Measurements from ENCODE around the gene TMEM184B.

DNA sequence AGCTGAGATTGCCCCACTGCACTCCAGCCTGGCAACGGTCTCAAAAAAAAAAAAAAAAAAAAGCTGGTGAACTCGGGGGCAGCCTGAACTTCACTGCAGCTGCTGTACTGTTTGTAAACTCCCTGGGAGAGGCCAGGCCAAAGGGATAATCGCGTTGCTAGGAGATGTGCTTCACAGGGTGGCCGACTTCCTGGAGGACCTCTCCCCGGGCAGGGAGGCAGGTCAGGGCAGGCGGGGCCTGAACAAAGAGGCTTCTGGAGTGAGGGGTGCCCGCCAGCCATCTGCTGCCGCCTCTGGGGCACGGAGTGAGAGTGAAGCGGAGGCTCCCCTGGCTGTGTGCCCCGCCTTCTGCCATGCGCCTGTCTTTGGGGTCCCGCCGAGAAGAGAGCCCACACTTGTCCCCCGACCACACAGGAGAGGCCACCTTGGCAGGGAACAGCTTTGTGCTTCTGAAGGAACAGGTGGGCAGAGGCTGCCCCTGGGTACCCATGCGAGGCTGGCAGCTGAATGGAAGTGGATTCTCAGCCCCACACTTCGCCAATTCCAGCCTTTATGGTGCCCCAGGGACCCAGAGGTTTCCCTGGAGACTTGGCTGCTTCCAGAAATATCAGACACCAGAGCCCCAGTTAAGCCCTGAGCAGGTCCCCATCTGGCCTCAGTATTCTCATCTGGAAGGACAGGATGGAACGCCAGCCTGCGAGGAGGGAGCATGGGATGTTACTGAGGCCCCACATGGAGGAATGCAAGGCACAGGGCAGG lies 29.6 kb downstream of the TMEM184B start:
- TF ChIP-seq, protein P1, sequence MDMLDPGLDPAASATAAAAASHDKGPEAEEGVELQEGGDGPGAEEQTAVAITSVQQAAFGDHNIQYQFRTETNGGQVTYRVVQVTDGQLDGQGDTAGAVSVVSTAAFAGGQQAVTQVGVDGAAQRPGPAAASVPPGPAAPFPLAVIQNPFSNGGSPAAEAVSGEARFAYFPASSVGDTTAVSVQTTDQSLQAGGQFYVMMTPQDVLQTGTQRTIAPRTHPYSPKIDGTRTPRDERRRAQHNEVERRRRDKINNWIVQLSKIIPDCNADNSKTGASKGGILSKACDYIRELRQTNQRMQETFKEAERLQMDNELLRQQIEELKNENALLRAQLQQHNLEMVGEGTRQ (IDR thresholded peaks at IDR 0.05), result no peak
- no peak for TF ChIP-seq POLR2A (IDR thresholded peaks at IDR 0.05; ENCODE audit: low read length)
- TF ChIP-seq, protein P2, sequence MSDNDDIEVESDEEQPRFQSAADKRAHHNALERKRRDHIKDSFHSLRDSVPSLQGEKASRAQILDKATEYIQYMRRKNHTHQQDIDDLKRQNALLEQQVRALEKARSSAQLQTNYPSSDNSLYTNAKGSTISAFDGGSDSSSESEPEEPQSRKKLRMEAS (IDR thresholded peaks at IDR 0.05), result no peak
- TF ChIP-seq, protein P3, sequence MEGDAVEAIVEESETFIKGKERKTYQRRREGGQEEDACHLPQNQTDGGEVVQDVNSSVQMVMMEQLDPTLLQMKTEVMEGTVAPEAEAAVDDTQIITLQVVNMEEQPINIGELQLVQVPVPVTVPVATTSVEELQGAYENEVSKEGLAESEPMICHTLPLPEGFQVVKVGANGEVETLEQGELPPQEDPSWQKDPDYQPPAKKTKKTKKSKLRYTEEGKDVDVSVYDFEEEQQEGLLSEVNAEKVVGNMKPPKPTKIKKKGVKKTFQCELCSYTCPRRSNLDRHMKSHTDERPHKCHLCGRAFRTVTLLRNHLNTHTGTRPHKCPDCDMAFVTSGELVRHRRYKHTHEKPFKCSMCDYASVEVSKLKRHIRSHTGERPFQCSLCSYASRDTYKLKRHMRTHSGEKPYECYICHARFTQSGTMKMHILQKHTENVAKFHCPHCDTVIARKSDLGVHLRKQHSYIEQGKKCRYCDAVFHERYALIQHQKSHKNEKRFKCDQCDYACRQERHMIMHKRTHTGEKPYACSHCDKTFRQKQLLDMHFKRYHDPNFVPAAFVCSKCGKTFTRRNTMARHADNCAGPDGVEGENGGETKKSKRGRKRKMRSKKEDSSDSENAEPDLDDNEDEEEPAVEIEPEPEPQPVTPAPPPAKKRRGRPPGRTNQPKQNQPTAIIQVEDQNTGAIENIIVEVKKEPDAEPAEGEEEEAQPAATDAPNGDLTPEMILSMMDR (IDR thresholded peaks at IDR 0.05), result no peak
- TF ChIP-seq ZSCAN20 (CRISPR knock-in tag; IDR thresholded peaks at IDR 0.05), result no peak
- no peak for TF ChIP-seq GATA3 (IDR thresholded peaks at IDR 0.05; ENCODE audit: borderline replicate concordance)
- no peak for TF ChIP-seq EP300 (IDR thresholded peaks at IDR 0.05)
- no peak for TF ChIP-seq RARB (CRISPR knock-in tag; IDR thresholded peaks at IDR 0.05)
- TF ChIP-seq CHD4 (IDR thresholded peaks at IDR 0.05; ENCODE audit: borderline replicate concordance), result no peak
- TF ChIP-seq, protein P4, sequence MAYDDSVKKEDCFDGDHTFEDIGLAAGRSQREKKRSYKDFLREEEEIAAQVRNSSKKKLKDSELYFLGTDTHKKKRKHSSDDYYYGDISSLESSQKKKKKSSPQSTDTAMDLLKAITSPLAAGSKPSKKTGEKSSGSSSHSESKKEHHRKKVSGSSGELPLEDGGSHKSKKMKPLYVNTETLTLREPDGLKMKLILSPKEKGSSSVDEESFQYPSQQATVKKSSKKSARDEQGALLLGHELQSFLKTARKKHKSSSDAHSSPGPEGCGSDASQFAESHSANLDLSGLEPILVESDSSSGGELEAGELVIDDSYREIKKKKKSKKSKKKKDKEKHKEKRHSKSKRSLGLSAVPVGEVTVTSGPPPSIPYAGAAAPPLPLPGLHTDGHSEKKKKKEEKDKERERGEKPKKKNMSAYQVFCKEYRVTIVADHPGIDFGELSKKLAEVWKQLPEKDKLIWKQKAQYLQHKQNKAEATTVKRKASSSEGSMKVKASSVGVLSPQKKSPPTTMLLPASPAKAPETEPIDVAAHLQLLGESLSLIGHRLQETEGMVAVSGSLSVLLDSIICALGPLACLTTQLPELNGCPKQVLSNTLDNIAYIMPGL (CRISPR knock-in tag; IDR thresholded peaks at IDR 0.05; ENCODE audit: borderline replicate concordance), result no peak
- no peak for TF ChIP-seq ZFP36 (IDR thresholded peaks at IDR 0.05; ENCODE audit: borderline replicate concordance, partially characterized antibody)
